Measurements from ENCODE around the gene ADAM15. TPM values are rescaled to one million over a fixed set of nuclear protein-coding genes. Genes with fewer than 3 reads are reported as not detected.
A peak's percentile ranks its signal among the peaks of the same experiment; 100 is the strongest.

ADAM15 gene
- total RNA-seq, 4 donors from 2014 or later, result 135 to 194 (median 183) TPM

DNA sequence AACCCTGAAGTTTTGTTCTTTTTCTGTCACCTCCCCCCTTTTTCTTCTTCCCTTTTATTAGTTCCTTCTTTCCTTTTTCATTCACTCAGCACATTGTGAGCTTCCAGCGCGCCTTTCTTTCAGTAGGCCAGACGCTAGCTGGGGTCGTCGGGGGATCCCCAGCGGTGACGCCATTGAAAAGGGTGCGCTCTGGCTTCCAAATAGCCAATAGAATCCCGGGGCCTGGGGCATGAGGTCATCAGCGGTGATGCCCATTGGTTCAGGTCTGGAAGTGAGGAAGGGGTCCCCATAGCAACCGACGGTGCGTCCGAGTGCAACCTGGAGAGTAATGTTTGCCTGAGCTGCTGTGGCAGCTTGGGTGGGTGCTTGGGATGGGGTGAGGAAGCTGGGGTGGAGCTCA is 20.6 kb downstream of the ADAM15 start:
- TF ChIP-seq POLR2A (IDR thresholded peaks at IDR 0.05), result no peak
- TF ChIP-seq, protein P1, sequence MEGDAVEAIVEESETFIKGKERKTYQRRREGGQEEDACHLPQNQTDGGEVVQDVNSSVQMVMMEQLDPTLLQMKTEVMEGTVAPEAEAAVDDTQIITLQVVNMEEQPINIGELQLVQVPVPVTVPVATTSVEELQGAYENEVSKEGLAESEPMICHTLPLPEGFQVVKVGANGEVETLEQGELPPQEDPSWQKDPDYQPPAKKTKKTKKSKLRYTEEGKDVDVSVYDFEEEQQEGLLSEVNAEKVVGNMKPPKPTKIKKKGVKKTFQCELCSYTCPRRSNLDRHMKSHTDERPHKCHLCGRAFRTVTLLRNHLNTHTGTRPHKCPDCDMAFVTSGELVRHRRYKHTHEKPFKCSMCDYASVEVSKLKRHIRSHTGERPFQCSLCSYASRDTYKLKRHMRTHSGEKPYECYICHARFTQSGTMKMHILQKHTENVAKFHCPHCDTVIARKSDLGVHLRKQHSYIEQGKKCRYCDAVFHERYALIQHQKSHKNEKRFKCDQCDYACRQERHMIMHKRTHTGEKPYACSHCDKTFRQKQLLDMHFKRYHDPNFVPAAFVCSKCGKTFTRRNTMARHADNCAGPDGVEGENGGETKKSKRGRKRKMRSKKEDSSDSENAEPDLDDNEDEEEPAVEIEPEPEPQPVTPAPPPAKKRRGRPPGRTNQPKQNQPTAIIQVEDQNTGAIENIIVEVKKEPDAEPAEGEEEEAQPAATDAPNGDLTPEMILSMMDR (IDR thresholded peaks at IDR 0.05), result no peak
- H3K4me1 ChIP-seq, result peaks cover 18 to 51% (median 21%) of the 10 kb centered on the region in 3 donors
- WGBS, 2 donors, result 33 to 79% methylated on average over 1 to 8 of the region's 14 CpGs
- H3K4me3 ChIP-seq, result peak overlapping the region in 2 of 4 donors; percentile 42 to 47
- DNase-seq, result no peak
- intact Hi-C loops (cut with DNase I), result no loop called here
- H3K9me3 ChIP-seq, result no peaks in the 10 kb centered on the region
- peaks cover 0 to 29% (median 0%) of the 10 kb centered on the region in 3 donors for H3K36me3 ChIP-seq
- H3K27me3 ChIP-seq, result no peaks in the 10 kb centered on the region
- peak overlapping the region in 3 of 4 donors; percentile 81 to 89 (median 85) for H3K27ac ChIP-seq

GRCh38 chr1:155072531-155073289 is 21.6 kb downstream of the ADAM15 start:
- H3K9me3 ChIP-seq, result no peaks in the 10 kb centered on the region
- no peak for TF ChIP-seq POLR2A (IDR thresholded peaks at IDR 0.05)
- TF ChIP-seq, protein P1 (IDR thresholded peaks at IDR 0.05), result no peak
- intact Hi-C loops (cut with DNase I), result no loop called here
- 42 to 45% methylated on average over 5 to 7 of the region's 7 CpGs for whole genome bisulfite sequencing, 2 donors
- no peaks in the 10 kb centered on the region for H3K27me3 ChIP-seq
- DNase-seq, result no peak
- peak overlapping the region in 2 of 4 donors; percentile 22 to 54 for H3K27ac ChIP-seq
- H3K4me1 ChIP-seq, result peaks cover 18 to 56% (median 21%) of the 10 kb centered on the region in 3 donors
- H3K4me3 ChIP-seq, result no peak overlapping the region
- peaks cover 0 to 22% (median 0%) of the 10 kb centered on the region in 3 donors for H3K36me3 ChIP-seq

DNA sequence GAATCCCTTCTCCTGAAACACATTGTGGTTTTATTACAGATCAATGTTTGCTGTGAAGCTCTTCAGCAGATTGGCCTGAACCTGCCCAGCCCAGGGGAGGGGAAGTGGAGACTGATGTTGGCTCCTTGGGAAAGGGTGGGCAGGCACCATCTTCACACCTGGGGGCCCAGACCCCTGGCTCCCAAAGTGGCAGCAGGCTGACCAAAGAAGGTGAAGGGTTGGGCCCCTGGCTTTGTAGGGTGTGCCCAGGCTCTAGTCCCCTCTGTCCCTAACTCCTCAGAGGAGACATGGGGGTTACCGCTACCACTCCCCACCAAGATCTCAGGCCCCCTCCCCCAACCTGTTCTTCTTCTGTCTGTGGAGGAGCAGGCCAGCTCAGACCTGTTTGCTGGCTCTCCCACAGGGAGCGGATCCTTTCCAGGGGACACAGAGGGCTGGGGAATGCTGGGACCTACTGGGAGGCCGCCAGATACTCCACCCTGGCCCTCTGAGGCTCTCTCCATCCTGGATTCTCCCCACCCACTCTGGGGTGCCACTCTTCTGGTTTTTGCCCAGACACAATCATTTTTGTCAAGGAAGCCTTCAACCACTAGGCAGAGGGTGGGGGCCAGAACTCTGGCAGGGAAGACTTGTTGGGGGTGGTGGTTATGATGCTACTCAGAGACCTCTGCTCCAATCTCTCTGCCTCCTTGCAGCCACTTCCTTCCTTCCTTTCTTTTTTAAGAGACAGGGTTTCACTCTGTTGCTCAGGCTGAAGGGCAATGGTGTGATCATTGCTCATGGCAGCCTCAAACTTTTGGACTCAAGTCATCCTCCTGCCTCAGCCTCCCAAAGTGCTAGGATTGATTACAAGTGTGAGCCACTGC is 22.5 kb downstream of the ADAM15 start:
- Histone ChIP-seq H3K27me3 (peaks cover 0 to under 1% (median 0%) of the 10 kb centered on the region in 4 donors), H3K36me3 (peaks cover 0 to 13% (median 0%) of the 10 kb centered on the region in 3 donors), H3K9me3 (no peaks in the 10 kb centered on the region), H3K27ac (peak overlapping the region in 3 of 4 donors; percentile 22 to 54 (median 35)), H3K4me1 (peaks cover 24 to 64% (median 27%) of the 10 kb centered on the region in 3 donors), H3K4me3 (no peak overlapping the region)
- intact Hi-C loops (cut with DNase I), result no loop called here
- no peak for DNase-seq
- TF ChIP-seq, protein P1 (IDR thresholded peaks at IDR 0.05), result no peak
- no peak for TF ChIP-seq POLR2A (IDR thresholded peaks at IDR 0.05)
- 43 to 70% methylated on average over 1 to 2 of the region's 3 CpGs for WGBS, 2 donors

DNA sequence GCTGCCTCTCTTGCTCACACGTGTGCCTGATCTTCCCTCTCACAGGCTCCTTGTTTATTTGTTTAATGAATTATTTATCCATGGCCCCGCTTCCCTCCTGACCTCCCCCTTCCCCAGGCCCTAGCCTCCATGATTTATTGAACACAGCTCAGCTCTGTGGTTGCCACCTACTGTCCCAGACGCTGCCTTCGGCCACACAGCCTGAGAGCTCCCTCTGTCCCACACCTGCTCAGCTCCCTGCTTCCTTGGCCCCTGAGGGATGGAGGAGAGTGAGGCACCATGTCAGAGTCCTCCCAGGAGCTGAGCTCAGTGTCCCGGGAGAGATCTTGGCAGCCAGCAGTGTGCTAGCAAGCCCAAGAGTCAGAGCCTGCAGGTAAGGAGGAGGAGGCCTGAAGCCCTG is 24.4 kb downstream of the ADAM15 start:
- Histone ChIP-seq H3K27ac (no peak overlapping the region), H3K4me1 (peaks cover 35 to 70% (median 36%) of the 10 kb centered on the region in 3 donors), H3K27me3 (peaks cover 0 to 20% (median 10%) of the 10 kb centered on the region in 4 donors), H3K4me3 (no peak overlapping the region), H3K36me3 (no peaks in the 10 kb centered on the region), H3K9me3 (no peaks in the 10 kb centered on the region)
- 68 to 72% methylated on average over 3 to 4 of the region's 5 CpGs for WGBS, 2 donors
- intact Hi-C loops (cut with DNase I), result no loop called here
- no peak for TF ChIP-seq POLR2A (IDR thresholded peaks at IDR 0.05)
- TF ChIP-seq, protein P1 (IDR thresholded peaks at IDR 0.05), result no peak
- no peak for DNase-seq
